OCI-LY1 (cell line): ENCODE measurements around the gene SLC27A1.

ENCODE experiments used
- CTCF ChIP-seq: fragments of 200-600 bp; sonication (generic), shearing (Covaris generic); IDR thresholded peaks from 2 replicates; pipeline ENCODE4 v1.5.1; 2017; ENCODE audit warnings: mild to moderate bottlenecking, antibody characterized with exemption, low read length, moderate library complexity, mixed read lengths
- EZH2 ChIP-seq: fragments of 200-600 bp; sonication (generic), shearing (Covaris generic); IDR thresholded peaks from 2 replicates; pipeline ENCODE4 v1.8.0; 2017; ENCODE audit warnings: borderline replicate concordance, mixed run types, mild to moderate bottlenecking, antibody characterized with exemption, low read length, moderate library complexity, mixed read lengths

DNA sequence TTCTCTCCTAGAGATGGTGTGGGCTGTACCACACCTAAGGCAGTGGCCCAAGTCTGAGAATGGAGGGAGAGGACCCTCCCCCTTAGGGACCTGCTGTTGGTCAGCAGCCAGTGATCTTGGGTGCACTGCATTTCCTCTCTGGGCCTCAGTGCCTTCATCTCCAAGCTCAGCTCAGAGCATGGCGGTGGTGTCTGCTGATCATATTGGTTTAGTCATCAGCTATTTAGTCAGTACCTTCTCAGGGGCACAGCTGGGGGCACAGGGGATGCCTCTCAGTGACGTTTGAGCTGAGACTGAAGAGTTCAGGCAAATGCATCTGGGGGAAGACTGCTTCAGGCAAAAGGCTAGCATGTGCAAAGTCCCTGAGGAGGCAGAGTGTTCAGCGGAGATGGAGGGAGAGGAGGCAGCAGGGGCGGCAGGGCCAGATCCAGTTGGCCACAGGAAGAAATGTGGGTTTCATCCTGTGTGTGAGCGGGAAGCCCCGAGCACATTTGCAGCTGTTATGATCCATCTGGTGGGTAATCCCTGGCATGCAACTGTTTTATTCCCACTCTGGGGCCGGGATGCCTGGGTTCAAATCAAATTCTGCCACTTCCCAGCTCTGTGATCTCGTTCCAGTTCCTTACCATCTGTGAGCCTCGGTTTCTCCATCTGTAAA is 25.4 kb downstream of the SLC27A1 start:
- no peak for TF ChIP-seq CTCF
- TF ChIP-seq EZH2 = no peak
